ENCODE data around the gene SRP19.

Gene SRP19

DNA sequence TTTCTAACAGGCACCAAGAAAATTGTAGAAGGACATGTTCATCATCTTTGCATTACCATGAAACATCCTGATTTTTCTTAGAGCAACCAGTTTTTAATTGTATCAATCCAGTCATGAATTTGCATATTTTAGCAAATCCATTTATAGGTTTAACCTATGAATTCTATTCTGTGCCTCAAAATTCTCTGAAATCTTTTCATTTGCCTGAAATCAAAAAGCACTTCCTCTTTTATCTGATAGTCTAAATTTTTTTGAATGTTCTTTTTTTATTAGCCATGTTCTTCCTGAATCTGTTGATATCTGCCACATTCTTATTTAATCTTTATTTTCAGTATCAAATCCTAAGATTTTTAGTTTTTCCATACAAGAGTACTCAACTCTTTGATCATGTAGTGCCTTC, 36.9 kb upstream of the SRP19 start:
- Mint-ChIP-seq H3K4me1 (peaks cover under 1% of the 10 kb centered on the region), H3K4me3 (no peak overlapping the region), H3K27ac (no peak overlapping the region), H3K36me3 (ENCODE audit: low read depth) (peaks cover 61% of the 10 kb centered on the region), H3K27me3 (ENCODE audit: low read depth, poor library complexity) (no peaks in the 10 kb centered on the region), H3K9me3 (no peaks in the 10 kb centered on the region)
- TF ChIP-seq, protein P1, sequence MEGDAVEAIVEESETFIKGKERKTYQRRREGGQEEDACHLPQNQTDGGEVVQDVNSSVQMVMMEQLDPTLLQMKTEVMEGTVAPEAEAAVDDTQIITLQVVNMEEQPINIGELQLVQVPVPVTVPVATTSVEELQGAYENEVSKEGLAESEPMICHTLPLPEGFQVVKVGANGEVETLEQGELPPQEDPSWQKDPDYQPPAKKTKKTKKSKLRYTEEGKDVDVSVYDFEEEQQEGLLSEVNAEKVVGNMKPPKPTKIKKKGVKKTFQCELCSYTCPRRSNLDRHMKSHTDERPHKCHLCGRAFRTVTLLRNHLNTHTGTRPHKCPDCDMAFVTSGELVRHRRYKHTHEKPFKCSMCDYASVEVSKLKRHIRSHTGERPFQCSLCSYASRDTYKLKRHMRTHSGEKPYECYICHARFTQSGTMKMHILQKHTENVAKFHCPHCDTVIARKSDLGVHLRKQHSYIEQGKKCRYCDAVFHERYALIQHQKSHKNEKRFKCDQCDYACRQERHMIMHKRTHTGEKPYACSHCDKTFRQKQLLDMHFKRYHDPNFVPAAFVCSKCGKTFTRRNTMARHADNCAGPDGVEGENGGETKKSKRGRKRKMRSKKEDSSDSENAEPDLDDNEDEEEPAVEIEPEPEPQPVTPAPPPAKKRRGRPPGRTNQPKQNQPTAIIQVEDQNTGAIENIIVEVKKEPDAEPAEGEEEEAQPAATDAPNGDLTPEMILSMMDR (IDR thresholded peaks at IDR 0.05) = no peak
- DNase-seq = no peak

DNA sequence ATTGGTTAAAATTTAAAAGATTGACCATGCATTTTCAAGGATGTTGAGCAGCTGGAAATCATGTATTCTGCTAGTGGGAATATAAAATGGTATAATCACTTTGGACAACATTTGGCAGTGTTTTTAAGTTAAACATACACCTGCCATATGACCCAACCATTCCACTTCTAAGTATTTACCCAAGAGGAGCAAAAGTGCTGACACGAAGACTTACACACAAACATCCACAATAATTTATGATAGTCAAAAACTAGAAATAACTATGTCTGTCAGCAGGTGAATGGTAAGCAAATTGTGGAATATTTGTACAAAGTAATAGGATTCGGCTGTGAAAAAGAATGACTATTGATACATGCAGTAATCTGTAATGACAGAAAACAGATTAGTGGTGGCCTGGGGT, 30.7 kb upstream of the SRP19 start:
- H3K27me3 Mint-ChIP-seq (ENCODE audit: low read depth, poor library complexity) = peaks cover 3% of the 10 kb centered on the region
- no peak overlapping the region for H3K4me3 Mint-ChIP-seq
- no peak for DNase-seq
- H3K4me1 Mint-ChIP-seq = no peaks in the 10 kb centered on the region
- H3K27ac Mint-ChIP-seq = no peak overlapping the region
- no peaks in the 10 kb centered on the region for H3K9me3 Mint-ChIP-seq
- TF ChIP-seq, protein P1 (IDR thresholded peaks at IDR 0.05) = no peak
- peaks cover 69% of the 10 kb centered on the region for H3K36me3 Mint-ChIP-seq (ENCODE audit: low read depth)

DNA sequence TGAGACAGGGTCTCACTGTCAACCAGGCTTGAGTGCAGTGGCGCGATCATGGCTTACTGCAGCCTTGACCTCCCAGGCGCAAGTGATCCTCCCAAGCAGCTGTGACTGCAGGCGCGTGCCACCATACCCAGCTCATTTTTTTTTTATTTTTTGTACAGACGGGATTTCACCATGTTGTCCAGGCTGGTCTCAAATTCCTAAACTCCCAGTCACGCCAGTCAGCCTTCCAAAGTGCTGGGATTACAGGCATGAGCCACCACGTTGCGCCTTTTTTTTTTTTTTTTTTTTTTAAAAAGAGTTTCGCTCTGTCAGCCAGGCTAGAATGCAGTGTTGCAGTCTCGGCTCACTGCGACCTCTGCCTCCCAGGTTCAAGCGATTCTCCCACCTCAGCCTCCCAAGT, 27.1 kb upstream of the SRP19 start:
- peaks cover 3% of the 10 kb centered on the region for H3K9me3 Mint-ChIP-seq
- peaks cover 78% of the 10 kb centered on the region for H3K36me3 Mint-ChIP-seq (ENCODE audit: low read depth)
- TF ChIP-seq, protein P1 (IDR thresholded peaks at IDR 0.05) = no peak
- H3K27ac Mint-ChIP-seq = no peak overlapping the region
- H3K4me3 Mint-ChIP-seq = no peak overlapping the region
- peaks cover 3% of the 10 kb centered on the region for H3K27me3 Mint-ChIP-seq (ENCODE audit: low read depth, poor library complexity)
- H3K4me1 Mint-ChIP-seq = no peaks in the 10 kb centered on the region
- no peak for DNase-seq

DNA sequence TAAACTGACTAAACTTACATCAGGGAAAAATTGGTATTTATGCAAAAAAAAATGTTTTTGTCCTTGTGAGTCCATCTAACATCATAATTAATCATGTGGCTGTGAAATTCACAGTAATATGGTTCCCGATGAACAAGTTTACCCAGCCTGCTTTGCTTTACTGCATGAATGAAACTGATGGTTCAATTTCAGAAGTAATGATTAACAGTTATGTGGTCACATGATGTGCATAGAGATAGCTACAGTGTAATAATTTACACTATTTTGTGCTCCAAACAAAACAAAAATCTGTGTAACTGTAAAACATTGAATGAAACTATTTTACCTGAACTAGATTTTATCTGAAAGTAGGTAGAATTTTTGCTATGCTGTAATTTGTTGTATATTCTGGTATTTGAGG, 16.6 kb upstream of the SRP19 start:
- H3K27ac Mint-ChIP-seq = no peak overlapping the region
- no peak overlapping the region for H3K4me3 Mint-ChIP-seq
- peaks cover 36% of the 10 kb centered on the region for H3K9me3 Mint-ChIP-seq
- H3K4me1 Mint-ChIP-seq = peaks cover 17% of the 10 kb centered on the region
- no peaks in the 10 kb centered on the region for H3K27me3 Mint-ChIP-seq (ENCODE audit: low read depth, poor library complexity)
- no peak for DNase-seq
- H3K36me3 Mint-ChIP-seq (ENCODE audit: low read depth) = peaks cover 46% of the 10 kb centered on the region
- TF ChIP-seq, protein P1 (IDR thresholded peaks at IDR 0.05) = no peak

DNA sequence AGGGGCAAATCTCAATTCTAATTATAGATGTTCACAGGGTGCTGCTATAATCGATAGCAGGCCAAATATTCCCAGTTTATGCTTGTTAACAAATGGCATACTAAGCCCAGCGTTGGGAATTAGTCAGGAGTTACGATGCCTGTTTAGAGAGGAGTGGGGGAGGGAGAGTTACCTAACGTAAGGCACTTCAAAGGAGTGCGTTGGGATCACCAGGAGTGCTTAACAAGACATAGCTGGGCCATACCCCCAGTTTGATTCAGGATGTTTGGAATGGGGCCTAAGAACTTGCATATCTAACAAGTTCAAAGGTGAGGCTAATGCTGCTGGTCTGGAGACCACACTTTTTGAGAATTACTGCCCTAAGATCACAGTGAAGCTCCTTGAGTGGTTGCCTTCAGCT, 14.5 kb upstream of the SRP19 start:
- Mint-ChIP-seq H3K4me1 (peaks cover 17% of the 10 kb centered on the region), H3K36me3 (ENCODE audit: low read depth) (peaks cover 26% of the 10 kb centered on the region), H3K27ac (peak overlapping the region; percentile 2), H3K27me3 (ENCODE audit: low read depth, poor library complexity) (peaks cover under 1% of the 10 kb centered on the region), H3K4me3 (no peak overlapping the region), H3K9me3 (peaks cover 16% of the 10 kb centered on the region)
- TF ChIP-seq, protein P1 (IDR thresholded peaks at IDR 0.05) = no peak
- DNase-seq = no peak

DNA sequence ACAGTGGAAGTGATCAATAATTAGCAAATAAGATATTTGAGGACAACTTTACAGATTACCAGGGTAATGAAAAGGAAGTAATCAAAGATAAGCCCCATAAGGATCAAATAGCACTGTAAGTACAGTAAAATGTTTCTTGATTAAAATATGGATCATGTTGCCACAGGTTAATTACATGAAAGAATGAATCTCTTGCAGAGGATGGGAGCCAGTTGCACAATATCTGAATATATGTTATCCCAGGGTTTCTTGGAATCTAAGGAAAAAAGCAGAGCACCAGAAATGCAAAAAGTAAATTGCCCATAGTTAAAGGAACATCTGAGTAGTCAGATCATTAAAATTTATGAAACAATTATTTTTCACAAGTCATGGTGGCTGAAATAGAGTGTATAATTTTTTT, 13.8 kb upstream of the SRP19 start:
- Mint-ChIP-seq H3K4me1 (peaks cover 17% of the 10 kb centered on the region), H3K36me3 (ENCODE audit: low read depth) (peaks cover 18% of the 10 kb centered on the region), H3K4me3 (no peak overlapping the region), H3K27ac (no peak overlapping the region), H3K27me3 (ENCODE audit: low read depth, poor library complexity) (peaks cover 5% of the 10 kb centered on the region), H3K9me3 (peaks cover 8% of the 10 kb centered on the region)
- no peak for DNase-seq
- TF ChIP-seq, protein P1 (IDR thresholded peaks at IDR 0.05) = no peak

Data from nephron progenitor cell (in vitro differentiated cells).